ENCODE measurements around the gene SCYGR1.

GRCh38 chr2:227407591-227408151 is 19.9 kb upstream of the SCYGR1 start:
- TF ChIP-seq CTCF (IDR thresholded peaks at IDR 0.05; ENCODE audit: poor library complexity, severe bottlenecking) (no peak), EP300 (conservative IDR thresholded peaks at IDR 0.05; ENCODE audit: poor library complexity, severe bottlenecking) (no peak), EZH2 (IDR thresholded peaks at IDR 0.05; ENCODE audit: borderline replicate concordance, insufficient read depth, low read length, poor library complexity, severe bottlenecking) (no peak), POLR2AphosphoS5 (IDR thresholded peaks at IDR 0.05) (no peak), TAF1 (IDR thresholded peaks at IDR 0.05; ENCODE audit: low read depth) (no peak), MXI1 (conservative IDR thresholded peaks at IDR 0.05; ENCODE audit: poor library complexity, severe bottlenecking) (no peak), REST (IDR thresholded peaks at IDR 0.05; ENCODE audit: borderline replicate concordance) (no peak), SMC3 (conservative IDR thresholded peaks at IDR 0.05; ENCODE audit: poor library complexity) (no peak)
